Pulmonary artery endothelial cell (primary cell): ENCODE measurements around the gene CORIN. TPM values are rescaled to one million over a fixed set of nuclear protein-coding genes. Genes with fewer than 3 reads are reported as not detected.

Experiments
- DNase-seq: peaks from one replicate; pipeline ENCODE4 v3.0.0-alpha.2; 2011; ENCODE audit warnings: low read depth, low spot score
- total RNA-seq: library from RNA; depleted of rRNA; stranded (reverse); fragments of >200 nt; gene quantifications from 2 replicates; pipeline ENCODE4 v1.2.3, GENCODE V29; 2014

The CORIN gene
- total RNA-seq, 1 donor from 2014 or later: 0.07 TPM

GRCh38 chr4:47647029-47647428, 190.8 kb downstream of the CORIN start:
- no peak for DNase-seq

DNA sequence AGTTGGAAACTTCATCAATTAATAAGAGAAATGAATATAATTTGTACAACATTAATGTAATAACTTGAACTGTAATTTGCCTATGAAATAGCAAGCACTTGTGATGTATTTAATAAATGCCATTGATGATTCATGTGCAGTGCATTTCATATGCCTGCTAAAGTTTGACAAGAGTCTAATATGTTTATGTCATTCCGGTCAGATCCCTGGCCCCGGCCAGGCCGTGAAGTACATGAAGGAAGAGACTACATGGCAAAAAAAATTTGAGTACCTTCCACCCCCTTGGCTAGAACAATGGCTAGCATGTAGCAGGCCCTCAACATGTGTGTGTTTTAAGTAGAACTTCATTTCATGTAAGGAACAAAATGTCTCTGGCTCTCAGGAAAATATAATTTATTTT, 191.5 kb downstream of the CORIN start:
- DNase-seq: no peak

DNA sequence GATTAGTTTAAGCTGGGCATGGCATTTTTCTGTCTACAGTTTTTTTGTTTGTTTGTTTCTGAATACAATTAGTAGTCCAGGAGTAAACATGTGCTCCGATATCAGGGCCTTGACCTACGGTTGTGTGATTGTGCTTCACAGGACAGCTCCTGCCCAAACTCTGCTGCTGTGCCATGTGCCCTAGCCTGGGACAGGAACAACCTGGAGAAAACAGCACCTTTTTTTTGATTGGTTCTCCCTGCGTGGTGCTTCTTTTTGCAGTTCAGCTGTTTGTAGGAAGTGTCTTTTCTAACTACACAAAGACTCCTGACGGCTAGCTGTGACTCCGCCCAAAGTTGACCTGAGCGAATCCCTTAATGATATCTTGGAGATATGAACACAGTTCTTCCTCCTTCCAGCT, 194.0 kb downstream of the CORIN start:
- no peak for DNase-seq

- DNase-seq: no peak
These were observed 194.7 kb downstream of the CORIN start for GRCh38 chr4:47642985-47643760.

DNA sequence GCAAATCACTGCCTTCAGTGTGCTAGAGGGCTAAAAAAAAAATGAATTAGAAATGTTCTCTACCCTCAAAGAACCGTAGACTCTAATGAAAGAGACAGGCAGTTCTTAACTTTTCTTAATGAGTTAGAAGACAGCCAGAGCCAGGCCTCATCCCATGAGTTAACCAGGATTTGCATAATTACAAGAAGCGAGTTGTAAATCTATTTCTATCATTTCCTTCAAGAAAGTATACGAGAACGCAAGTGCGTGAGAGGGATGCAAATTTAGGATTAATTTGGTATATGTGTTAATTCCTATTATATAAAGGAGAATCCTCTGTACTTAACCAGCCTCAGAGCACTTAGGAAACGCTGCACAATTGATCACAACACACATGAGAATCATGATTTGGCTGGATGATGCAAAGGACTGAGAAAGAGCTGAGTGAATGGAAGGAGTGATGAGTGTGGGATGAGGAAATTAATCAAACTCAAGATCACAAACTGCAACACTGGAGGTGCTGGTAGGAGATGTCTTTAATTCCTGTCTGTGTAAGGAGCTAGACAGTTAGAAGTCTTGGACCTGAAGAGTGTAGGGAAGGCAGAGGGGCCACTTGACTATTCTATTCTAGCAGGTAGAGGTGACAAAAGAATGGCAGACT, 195.6 kb downstream of the CORIN start:
- no peak for DNase-seq

- DNase-seq: no peak
These were observed 196.1 kb downstream of the CORIN start for GRCh38 chr4:47641755-47642154.

GRCh38 chr4:47640911-47641310, 197.0 kb downstream of the CORIN start:
- DNase-seq: no peak

DNA sequence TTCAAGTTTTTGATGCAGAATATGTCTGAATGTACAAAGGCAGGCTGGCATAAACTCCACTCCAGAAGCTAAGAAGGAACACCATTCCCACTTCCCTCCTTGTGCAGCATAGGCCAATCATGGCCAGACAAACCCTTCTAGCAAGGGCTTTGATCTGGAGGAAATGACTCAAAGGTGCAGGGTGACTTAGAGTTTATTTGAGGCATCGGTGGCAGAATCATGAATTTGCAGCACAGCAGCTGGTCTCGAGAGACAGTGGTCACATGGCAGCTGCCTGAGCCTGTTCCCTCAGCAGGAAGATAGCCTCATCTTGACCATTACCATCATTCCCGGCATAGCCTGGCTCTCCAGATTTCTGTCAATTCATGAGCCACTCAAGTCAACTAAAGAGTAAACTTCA, 198.3 kb downstream of the CORIN start:
- no peak for DNase-seq

GRCh38 chr4:47631161-47631560, 206.7 kb downstream of the CORIN start:
- no peak for DNase-seq

- no peak for DNase-seq
These were observed 213.8 kb downstream of the CORIN start for GRCh38 chr4:47624031-47624441.

GRCh38 chr4:47621181-47621580, 216.7 kb downstream of the CORIN start:
- DNase-seq: no peak

DNA sequence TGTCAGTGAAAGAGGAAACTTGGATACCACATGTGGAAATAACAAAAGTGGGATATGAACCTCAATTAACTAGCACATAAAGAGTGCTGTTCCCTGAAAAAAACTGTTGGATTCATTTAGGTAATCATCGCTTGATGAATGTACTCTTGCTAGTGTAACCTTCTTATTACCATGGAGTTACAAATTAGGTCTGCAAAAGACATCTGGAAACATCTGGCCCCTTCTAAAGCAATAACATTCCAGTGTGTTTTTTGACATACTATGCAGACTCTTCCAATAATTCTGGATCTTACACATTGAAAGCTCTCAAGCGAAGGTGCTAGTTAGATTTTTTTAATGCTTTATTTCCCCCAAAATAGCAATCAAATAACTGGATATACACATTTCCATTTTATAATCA, 218.2 kb downstream of the CORIN start:
- DNase-seq: no peak

GRCh38 chr4:47617607-47618006, 220.3 kb downstream of the CORIN start:
- no peak for DNase-seq

GRCh38 chr4:47615385-47615784, 222.5 kb downstream of the CORIN start:
- DNase-seq: no peak

- DNase-seq: no peak
These were observed 225.5 kb downstream of the CORIN start for GRCh38 chr4:47612116-47613023.

- DNase-seq: no peak
These were observed 231.4 kb downstream of the CORIN start for GRCh38 chr4:47606482-47606881.

DNA sequence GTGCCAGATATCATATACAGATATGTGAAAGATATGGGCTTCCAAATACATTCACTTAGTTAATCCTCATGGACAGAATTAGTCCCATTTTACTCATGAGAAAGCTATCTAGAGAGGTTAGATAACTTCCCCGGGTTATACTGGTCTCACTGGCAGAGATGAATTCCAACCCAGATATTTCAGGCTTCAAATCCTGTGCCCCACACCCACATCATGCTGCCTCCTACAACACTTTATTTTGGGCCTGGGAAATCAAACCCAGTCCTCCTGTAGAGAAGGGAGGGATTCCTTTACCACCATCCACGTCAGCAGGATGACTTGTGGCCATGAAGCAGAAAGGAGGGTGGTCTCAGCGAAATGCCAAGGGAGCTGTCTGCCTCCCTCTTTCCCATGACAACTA, 239.0 kb downstream of the CORIN start:
- DNase-seq: no peak

DNA sequence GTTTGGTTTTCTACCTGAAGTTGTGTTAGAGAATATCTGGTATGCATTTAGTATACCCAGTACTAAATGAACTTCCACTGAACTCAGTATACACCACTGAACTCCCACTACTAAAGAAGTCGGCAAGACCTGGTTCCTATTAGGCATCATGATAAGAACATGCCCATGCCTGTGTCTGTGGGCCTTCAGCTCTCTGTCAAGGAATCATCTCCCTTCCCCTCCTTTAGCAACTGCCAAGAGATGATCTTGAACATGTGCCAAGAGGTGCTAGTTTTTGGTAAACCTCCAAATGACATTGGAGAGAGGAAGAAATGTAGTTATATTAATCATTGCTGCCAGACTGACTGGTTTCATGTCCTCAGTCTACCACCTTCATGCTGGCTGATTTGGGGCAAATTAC, 239.5 kb downstream of the CORIN start:
- DNase-seq: no peak

DNA sequence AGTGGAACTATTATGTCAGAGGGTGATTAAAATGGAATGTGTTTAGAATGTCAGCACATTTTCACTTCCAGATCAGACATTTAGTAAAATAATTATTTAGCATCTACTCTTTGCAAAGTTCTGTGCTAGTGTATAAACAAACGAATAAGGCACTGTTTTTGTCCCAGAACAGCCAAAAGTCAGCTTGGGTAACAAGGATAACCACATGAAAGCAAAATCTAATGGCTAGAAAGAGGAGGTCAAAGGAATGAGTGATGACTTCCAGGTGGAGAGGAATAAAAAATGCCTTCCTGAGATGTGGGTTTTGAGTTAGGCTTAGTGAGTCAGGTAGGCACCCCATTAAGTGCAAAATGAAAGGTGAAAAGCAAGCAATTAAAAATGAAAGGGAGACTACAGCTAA, 240.2 kb downstream of the CORIN start:
- no peak for DNase-seq

DNA sequence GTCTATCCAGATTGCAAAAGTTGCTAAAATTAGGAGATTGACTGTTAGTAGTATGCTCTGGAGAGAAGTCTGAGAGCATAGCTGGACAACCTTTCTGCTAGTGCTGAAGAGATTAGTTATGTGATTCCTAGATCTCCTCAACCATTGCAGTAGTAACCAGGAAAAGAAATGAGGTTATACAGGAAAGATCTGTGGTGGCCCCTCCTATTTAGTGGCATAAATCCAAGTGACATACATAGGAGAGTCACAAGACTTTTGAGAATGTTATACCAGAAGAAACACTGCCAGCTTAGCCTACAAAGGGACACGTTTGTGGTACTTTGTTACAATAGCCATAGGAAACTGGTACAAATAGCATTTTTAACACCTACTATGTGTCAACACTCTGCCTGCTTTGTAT, 247.5 kb downstream of the CORIN start:
- DNase-seq: no peak

- no peak for DNase-seq
These were observed 258.6 kb downstream of the CORIN start for GRCh38 chr4:47579235-47579634.
